H1 (cell line): Measurements from ENCODE around the gene UNC13C.

Source experiments
- CBX5 ChIP-seq: fragments of 300-800, 300-1000 bp; sonication (generic); IDR thresholded peaks from 2 replicates; pipeline ENCODE4 v1.7.1; 2016; ENCODE audit warnings: antibody characterized with exemption, low read length, low read depth
- CHD2 ChIP-seq: IDR thresholded peaks from 2 replicates; pipeline ENCODE4 v1.6.1; 2012; ENCODE audit warnings: low read length, improper control_type of control experiment
- GABPA ChIP-seq: IDR thresholded peaks from 2 replicates; pipeline ENCODE4 v1.6.1; 2011; ENCODE audit warnings: mild to moderate bottlenecking, low read length, moderate library complexity, borderline replicate concordance; ENCODE audit not compliant: insufficient read depth
- PHF8 ChIP-seq: fragments of 200-600 bp; sonication (generic); conservative IDR thresholded peaks from 2 replicates; pipeline ENCODE4 v1.7.1; 2012; ENCODE audit warnings: low read depth, mild to moderate bottlenecking, inconsistent platforms, low read length, moderate library complexity
- RFX5 ChIP-seq: IDR thresholded peaks from 2 replicates; pipeline ENCODE4 v1.6.1; 2011; ENCODE audit warnings: low read depth, low read length, improper control_type of control experiment, borderline replicate concordance
- YY1 ChIP-seq: IDR thresholded peaks from 2 replicates; pipeline ENCODE4 v1.6.1; 2011; ENCODE audit warnings: low read depth, mild to moderate bottlenecking, low read length
- ZNF274 ChIP-seq: IDR thresholded peaks from 2 replicates; pipeline ENCODE4 v1.7.0; 2012; ENCODE audit warnings: low read length, borderline replicate concordance; ENCODE audit errors: extremely low read depth
- TF ChIP-seq, protein P1 (sequence below), 3 experiments: IDR thresholded peaks; 1 replicate in 2 of 3; 2 replicates in 1 of 3; pipeline versions ENCODE4 v1.5.1 to v1.6.1; 2011; ENCODE audit warnings: low read length in 3 of 3, mild to moderate bottlenecking in 3 of 3, inconsistent platforms in 2 of 3, low read depth in 1 of 3, moderate library complexity in 1 of 3; ENCODE audit not compliant: insufficient read depth in 1 of 3; ENCODE audit errors: control extremely low read depth in 1 of 3

DNA sequence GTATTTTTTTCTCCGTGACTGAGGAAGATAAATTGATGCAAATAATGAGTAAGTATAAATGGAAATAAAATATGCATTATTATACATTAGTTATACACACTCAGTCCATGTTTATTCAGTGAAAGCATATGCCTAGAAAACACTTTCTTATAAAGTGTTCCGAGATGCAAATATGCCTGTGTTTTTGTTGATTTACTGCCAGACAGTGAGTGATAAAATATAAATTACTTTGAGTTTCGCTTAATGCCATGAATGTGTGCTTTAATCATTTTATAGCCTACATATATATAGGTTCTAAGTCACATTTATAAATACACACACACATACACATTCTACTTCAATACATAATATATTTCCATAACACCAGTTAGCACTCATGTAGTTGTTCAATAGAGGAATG is 569.2 kb downstream of the UNC13C start:
- TF ChIP-seq ZNF274 (no peak), CBX5 (no peak), PHF8 (no peak), CHD2 (no peak), GABPA (no peak), RFX5 (no peak), YY1 (no peak)
- TF ChIP-seq, protein P1, sequence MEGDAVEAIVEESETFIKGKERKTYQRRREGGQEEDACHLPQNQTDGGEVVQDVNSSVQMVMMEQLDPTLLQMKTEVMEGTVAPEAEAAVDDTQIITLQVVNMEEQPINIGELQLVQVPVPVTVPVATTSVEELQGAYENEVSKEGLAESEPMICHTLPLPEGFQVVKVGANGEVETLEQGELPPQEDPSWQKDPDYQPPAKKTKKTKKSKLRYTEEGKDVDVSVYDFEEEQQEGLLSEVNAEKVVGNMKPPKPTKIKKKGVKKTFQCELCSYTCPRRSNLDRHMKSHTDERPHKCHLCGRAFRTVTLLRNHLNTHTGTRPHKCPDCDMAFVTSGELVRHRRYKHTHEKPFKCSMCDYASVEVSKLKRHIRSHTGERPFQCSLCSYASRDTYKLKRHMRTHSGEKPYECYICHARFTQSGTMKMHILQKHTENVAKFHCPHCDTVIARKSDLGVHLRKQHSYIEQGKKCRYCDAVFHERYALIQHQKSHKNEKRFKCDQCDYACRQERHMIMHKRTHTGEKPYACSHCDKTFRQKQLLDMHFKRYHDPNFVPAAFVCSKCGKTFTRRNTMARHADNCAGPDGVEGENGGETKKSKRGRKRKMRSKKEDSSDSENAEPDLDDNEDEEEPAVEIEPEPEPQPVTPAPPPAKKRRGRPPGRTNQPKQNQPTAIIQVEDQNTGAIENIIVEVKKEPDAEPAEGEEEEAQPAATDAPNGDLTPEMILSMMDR (IDR thresholded peaks at IDR 0.05; ENCODE audit: control extremely low read depth in 1 of 3, insufficient read depth in 1 of 3, low read depth in 1 of 3, low read length in 3 of 3) = no peak
